Glomerular visceral epithelial cell (primary cell): ENCODE results near the gene NRSN2.
"Not testable (repeated sequence)": the region's sequence is repeated elsewhere in the genome, so short reads cannot be mapped to it uniquely, and the experiment has no call there.

ENCODE experiments used
- DNase-seq: peaks from one replicate; pipeline ENCODE4 v3.0.0-alpha.2; 2016; ENCODE audit errors: extremely low spot score

The NRSN2 gene

DNA sequence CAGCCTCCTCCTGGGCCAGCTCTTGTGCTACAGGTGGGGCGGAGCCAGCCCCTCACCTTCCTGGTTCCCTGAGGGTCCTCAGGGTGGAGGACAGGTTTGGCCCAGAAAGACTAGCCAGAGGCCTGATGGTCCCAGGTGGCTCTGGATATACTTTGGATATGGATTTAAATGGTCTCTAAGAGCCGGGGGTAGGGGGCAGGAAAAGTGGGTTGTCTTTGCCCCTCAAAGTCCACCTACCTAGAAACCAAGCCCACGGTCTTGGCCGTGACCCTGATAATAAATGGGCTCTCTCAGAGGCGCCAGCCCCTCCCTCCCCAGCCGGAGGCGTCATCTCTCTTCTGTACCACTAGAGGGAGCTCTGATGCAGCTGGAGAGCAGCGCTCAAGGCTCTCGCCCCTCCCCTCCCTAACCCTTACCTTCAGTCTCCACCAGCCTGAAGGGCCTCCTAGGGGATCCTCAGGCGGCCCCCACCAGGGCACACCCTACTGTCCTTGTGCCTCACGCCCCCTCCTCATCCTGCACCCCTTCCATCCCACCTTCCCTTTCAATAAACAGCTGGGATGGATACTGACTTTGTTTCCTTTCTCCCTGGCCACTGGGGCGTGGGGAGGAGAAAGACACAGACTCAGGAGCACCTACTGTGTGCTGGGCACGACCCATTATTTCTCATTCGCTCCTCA lies 7.5 kb downstream of the NRSN2 start:
- peak; percentile 83 for DNase-seq

DNA sequence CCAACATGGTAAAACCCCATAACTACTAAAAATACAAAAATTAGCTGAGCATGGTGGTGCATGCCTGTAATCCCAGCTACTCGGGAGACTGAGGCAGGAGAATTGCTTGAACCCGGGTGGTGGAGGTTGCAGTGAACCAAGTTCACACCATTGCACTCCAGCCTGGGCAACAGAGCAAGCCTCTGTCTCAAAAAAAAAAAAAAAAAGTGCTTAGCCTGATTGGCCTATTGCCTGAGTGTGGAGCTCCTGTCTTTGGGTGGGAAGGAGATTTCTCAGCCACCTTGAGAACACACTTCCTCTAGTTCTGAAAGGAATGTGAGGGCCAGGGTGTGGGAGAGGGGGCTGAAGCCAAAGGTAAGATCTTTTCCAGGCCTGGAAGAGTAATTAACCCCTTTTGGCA lies 9.2 kb downstream of the NRSN2 start:
- not testable (repeated sequence) for DNase-seq

DNA sequence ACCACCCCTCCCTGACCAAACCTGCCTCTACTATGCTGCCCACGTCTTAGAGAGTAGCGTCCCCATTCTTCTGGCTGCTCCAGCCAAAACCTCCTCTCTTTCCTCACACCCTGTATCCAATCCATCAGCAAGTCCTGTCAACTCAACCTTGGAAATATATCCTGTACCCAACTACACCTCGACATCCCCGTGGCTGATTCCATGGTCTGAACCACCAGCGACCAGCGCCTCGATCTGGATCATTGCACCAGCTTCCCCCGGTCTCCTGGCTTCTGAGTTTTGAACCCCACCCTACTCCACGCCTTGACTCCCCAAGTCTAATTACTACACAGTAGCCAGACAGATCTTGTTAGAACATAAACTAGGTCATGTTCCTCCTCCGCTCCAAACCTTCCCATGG lies 9.8 kb downstream of the NRSN2 start:
- no peak for DNase-seq

DNA sequence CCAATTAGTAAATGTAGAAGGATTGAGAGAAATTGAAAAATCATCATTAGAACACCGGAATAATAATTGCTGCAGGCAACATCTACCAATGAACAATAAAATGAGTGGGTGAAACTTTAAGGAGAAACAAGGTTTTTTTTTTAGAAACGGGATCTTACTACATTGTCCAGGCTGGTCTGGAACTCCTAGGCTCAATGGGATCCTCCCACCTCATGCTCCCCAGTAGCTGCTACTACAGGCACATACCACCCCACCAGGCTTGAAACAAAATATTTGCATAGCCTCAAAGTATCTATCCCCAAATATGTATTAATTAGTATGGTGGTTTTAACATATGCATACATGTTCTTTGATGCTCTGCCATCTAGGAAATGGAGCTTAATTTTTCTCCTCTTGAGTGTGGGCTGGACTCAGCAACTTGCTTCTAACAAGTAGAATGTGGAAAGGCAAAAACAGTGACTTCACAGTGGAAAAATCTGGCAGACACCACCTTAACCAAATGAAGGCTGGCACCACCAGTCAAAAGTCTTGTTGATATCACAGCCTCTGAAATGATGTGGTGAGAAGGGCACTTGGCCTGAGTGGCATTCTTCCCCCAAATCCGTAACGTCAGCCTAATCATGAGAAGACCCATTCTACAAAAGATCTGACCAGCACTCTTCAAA lies 12.1 kb downstream of the NRSN2 start:
- peak; percentile 52 for DNase-seq

DNA sequence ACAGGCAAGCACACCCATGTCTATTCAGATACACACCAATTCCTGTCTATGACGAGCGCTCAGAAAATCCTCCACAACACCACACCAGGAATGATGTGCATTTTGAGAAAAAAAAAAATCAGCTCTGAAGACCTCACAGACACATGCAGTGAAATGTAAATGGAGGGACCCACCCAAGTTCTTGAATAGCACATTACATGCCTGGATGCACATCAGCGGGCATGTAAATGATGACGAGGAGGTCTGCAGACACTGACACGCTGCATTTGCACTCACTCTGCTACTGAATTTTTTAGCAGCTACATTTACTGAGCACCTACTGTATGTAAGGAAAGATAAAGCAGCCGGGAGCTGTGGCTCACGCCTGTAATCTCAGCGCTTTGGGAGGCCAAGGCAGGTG lies 14.7 kb downstream of the NRSN2 start:
- peak; percentile 92 for DNase-seq

DNA sequence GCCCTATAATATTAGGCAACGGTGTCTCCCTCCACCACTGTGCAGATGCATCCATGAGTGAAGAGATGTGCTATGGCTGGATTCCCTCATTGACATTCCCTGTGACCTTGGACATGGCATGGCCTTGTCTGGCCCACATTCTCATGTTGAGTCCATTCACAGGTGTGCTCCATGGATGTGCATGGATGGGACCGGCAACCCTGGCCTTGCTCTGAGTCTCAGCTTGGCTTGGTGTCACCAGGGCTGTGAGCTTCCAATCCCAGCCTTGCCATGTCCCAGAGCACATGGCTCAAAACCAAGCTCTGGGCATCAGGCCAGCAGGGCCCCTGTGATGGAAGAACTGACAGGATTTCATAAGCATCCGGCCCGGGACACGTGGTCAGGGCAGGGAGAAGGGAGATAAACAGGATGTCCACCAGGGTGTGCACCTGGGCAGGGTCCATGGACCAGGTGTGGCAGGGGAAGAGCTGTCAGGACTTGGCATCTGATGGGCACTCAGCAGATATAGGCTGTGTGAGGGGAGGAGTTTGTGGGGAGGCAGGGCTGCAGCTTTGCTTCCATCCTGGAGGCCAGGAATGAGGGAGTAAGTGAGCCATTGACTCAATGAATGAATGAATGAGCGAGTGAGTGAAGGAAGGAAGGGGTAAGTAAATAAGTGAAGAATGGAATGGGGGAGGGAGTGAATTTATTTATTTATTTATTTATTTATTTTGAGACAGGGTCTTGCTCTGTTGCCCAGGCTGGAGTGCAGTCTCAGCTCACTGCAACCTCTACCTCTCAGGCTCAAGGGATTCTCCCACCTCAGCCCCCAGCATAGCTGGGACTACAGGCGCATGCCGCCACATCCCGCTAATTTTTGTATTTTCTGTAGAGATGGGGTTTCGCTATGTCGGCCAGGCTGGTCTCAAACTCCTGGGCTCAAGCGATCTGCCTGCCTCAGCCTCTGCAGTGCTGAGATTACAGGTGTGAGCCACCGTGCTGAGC lies 15.7 kb downstream of the NRSN2 start:
- DNase-seq: peak; percentile 98

DNA sequence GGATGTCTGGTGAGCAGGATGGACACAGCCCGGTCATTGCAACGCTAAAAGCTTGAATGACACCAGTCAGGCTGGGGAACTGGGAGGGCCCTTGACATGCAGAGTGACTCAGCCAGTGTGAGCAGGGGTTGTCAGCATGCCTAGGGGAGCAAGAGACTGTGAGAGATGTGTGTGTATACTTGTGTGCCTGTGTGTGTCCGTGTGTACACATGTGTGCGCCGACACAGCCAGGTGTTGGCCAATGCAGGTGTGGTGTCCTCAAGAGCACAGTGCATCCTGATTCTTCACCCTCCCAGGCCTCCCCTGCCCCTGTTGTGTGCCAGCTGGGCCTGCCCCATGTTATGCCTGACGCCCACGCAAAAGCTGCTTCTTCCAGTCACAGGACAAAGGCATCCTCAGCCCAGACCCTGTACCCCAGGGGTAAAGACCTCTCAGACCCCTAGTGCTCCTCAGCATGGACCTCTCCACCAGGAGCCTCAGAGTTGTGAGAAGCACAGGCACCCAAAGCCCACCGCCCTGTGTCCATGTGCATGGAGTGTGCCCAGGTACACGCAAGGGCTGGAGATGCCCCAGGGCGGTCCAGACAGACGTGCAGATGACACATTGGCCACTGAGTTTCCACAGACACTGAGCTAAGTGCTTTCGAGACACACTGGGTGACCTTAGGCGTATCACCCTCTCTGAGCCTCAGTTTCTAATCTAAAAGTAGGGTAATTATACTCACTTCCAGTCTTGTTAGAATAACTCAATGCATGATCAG lies 16.6 kb downstream of the NRSN2 start:
- DNase-seq: peak; percentile 45

DNA sequence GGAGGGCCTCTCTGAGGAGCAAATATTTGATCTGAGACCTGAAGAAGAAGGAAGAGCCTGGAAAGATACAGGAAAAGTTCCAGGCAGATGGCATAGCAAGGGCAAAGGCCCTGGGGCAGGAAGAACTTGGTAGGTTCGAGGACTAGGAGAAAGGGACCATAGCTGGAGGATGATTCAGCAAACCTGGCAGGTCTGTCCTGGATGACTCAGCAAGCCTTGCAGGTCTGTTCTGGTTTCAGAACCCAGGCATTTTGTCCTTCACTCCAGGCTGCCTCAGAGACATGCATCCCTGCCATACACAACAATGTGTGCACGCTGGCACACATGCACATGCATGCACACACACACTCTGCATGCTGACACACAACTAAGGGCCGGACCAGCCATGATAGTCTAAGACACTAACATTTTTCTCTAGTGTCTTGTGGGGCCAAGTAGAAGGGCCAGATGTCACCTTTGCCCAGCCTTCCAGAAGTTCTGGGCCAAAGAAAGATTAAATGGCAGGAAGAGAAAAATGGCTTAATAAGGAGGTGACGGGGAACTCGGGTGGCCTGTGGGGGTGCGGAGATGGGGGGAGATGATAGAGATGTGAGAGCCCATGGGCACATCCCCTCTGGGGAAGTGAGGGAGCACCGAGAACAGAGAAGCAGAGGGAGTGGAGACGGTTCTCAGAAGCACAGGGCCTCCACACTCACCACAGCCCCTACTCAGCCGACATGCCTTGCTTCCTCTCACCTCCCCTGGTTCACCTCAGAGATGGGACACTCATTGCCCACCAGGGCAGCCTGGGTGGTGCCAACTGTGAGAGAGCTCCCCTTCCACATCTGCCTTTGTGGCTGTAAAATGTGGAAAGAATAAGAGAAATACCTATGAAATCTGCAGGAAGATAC lies 18.2 kb downstream of the NRSN2 start:
- peak; percentile 56 for DNase-seq

DNA sequence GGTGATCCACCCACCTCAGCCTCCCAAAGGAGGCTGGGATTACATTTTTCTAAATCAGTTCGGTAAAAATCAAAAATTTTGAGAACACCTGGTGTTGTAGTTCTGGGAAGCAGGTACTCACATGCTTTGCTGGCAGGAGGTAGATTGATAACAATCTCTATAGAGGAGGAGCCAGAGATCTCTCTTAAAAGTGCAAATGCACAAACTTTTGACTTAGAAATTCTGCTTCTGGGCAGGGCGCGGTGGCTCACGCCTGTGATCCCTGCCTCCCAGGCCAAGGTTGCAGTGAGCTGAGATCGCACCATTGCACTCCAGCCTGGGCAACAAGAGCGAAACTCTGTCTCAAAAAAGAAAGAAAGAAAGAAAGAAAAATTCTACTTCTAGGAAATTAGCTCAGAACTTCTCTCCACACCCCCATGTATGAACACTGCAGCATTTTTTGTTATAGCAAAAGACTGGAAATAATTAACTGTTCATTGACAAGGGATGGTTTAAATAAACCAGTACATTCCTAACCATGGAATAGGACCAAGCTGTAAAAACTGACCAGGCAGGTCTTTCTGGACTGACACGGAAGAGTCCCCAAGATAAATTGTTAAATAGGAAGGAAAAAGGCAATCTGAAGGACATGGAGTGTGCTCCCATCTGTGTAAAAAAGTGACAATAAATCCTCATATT lies 19.3 kb downstream of the NRSN2 start:
- DNase-seq: no peak

DNA sequence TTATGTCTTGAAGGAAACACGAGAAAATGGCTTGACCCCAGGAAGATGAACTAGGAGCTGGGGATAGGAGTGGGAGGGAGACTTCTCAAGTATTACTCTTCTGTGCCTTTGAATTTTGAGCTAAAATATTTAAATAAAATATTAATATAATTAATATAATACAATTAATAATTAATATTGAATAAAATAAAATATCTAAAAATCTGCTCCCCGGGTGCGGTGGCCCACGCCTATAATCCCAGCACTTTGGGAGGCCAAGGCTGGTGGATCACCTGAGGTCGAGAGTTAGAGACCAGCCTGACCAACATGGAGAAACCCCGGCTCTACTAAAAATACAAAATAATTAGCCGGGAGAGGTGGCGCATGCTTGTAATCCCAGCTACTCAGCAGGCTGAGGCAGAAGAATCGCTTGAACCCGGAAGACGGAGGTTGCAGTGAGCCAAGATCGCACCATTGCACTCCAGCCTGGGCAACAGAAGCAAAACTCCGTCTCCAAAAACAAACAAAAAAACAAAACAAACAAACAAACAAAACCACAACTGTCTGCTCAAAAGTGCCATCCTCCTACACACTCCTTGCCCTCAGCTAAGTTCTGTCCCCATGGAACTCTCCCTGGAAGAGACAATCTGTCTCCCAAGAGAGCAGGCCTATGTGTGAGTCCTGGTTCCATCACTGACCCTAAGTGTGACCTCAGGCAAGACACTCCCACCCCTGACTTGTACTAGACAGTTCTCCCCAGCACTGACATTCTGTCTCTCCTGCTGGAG lies 20.0 kb downstream of the NRSN2 start:
- DNase-seq: no peak

DNA sequence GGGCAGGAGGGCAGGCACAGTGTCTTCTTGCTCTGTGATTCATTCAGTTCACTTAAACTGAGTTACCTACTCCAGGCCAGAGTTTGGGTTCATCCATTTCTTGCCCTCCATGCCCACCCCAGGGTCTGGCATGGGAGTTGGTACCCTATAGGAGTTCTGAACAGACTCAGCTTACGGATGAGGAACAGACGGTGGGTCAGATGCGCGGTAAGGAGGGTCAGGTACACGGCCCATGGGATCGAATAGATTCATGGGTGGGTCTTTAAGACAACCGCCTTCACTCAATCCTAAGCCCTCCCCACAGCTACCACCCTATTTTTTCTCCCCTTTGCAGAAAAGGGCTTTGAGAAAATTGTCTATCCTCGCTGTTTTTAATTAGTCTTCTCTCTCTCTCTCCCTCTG lies 20.6 kb downstream of the NRSN2 start:
- DNase-seq: no peak

DNA sequence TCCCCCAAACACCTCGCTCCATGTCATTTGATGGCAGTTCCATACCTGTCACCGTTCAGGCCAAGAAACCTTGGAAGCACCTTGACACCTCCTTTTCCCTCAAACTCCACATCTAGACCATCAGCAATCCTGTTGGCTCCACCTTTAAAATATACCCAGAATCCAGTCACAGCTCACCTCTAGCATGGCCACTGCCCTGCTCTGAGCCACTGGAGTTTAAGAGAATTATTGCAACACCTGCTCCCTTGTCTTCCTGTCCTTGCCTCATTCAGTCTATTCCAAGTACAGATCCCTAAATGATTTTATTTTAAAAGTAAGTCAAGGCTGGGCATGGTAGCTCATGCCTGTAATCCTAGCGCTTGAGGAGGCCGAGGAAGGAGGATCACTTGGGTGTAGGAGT lies 22.0 kb downstream of the NRSN2 start:
- DNase-seq: no peak

DNA sequence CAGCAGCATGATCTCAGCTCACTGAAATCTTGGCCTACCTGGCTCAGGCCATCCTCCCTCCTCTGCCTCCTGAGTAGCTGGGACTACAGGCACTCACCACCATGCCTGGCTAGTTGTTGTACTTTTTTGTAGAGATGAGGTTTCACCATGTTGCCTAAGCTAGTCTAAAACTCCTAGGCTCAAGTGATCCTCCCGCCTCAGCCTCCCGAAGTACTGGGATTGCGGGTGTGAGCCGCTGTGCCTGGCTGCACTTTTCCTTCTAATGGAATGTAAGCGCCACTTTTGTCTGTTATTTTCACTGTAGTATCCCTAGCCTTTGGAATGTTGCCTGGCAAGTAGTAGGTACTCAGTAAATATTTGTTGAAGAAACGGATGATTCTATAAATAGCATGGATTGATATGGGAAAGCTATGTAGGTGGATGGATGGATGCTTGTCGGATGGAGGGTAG lies 23.3 kb downstream of the NRSN2 start:
- DNase-seq: no peak

DNA sequence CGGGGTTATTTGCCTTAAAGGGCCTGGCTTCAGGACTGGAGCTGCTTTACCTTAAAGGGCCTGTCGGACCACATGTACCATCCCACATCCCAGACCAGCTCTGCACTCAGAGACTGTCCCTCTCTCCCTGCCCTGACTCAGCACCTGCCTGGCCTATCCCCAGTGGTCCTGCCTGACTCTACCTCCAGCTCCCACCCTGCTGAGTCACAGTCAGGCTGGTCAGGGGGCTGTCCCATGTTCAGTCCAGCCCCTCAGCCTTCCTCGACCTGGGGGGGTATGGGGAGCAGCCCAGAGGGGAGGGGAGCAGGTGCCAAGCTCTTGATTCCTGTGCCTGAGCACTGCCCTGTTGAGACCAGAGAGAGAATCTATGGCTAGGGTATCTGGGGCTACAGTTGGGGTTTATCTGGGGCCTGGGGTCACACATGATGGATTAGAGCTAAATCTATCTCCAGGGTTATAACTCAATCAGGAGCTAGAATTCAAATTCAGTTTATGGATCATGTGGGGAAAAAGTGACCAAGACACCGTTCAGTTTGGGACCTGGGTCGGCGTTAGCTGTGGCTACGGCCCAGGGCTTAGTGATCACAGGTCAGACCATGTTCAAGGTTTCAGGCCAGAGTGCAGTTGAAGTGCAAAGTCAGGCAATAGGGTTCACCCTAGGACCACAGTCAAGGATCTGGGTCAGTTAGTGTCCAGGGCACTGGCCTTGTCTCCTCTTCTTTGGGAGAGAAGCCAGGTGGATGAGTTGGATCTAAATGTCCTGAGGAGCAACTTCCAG lies 24.3 kb downstream of the NRSN2 start:
- DNase-seq: no peak

DNA sequence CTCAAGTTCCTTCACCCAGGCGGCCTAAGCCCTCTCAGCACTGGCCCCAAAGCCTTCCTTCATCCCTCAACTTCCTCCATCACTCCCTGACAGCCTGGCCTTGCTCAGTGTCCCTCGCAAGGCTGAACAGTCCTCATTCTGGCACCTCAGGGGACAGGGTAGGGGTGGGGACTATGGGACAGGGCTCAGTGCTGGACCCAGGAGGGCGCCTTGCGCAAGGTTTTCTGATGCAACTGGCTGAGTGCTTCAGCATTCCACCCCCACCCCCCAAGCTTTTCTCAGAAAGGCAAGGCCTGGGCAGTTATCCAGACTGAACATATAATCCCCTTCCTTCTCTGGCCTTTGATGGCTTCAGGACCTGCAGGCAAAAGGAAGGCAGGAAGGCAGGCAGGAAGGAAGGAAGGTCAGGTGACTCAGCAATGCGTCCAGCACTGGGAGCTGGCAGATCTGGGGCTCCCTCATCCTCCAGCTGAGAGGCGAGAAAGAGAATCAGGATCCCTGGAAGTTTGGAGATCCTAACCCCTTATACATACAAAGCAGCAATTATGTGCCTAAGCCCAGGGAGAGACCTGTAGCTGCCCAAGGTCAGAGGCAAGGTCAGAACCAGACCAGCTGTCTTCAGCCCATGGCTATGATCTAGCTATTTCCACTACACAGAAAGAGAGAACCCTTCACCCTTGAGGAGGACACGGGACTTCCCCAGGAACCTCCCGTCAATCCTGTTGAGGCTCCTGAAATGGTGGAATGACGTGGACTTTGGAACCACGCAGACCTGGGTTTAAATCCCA lies 25.0 kb downstream of the NRSN2 start:
- DNase-seq: peak; percentile 68

DNA sequence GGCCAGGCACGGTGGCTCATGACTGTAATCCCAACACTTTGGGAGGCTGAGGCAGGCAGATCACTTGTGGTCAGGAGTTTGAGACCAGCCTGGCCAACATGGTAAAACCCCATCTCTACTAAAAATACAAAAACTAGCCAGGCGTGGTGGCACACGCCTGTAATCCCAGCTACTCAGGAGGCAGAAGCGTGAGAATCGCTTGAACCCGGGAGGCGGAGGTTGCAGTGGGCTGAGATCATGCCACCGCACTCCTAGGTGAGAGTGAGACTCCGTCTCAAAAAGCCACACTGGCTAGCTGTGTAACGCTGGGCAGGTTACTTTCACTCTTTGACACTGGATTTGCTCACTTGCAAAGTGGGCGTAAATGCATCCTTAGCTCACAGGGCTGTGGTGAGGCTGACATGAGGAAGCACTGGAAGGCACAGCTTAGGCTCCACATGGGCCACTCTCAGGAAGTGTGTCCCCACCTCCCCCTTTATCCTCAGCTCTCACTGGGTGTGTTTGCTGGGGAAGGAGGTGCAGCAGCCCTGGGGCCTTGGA lies 25.7 kb downstream of the NRSN2 start:
- DNase-seq: not testable (repeated sequence)

DNA sequence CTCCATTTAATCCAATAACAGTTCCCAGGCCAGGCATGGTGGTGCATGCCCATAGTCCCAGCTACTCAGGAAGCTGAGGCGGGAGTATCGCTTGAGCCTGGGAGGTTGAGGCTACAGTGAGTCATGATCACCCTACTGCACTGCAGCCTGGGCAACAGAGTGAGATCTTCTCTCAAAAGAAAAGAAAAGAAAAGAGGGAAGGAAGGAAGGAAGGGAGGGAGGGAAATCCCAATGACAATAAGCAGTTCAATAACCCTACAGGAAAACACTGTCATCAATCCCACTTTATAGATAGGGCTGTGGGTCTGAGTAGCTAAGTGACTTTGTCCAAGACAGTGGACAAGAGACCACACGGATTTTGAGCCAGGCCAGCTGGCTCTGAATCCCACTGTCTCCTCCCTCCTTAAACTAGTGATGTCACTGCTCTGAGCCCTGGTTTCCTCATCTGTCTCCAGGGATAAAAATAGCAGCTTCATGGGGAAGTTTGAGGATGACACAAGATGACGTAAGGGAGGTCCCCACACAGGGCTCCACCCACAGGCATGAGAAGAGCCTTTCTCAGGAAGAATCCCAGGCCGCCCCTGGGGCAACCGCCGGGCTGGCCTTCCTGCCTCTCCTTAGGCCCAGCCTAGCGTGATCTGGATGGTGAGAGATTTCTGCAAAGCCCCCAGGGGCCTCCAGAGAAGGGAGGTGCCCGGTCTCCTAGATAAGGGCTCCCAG lies 26.4 kb downstream of the NRSN2 start:
- peak; percentile 62 for DNase-seq
